ENCODE data around the gene COL8A1.
A peak's percentile ranks its signal among the peaks of the same experiment; 100 is the strongest.

COL8A1 gene

GRCh38 chr3:99645277-99646106 lies 7.1 kb downstream of the COL8A1 start:
- DNase-seq, result peak; percentile 51 to 66
- TF ChIP-seq GATA1 (IDR thresholded peaks at IDR 0.05; ENCODE audit: low read depth, low read length) (no peak), POLR2A (IDR thresholded peaks at IDR 0.05; ENCODE audit: low read length) (no peak)

DNA sequence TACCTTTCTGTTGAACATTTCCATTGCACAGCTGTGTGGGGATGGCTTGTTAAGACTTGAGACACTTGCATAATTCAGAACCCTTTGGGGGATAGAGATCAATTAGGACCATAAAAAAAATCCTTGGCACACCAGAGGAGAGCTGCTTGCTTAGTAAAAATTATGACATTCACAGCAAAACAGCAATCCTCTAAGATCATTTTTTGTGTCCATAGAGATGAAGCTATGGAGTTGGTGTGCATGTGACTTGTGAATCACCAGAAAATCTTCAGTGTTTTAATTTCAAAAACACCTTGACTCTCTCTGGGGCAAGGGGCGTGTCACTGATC lies 7.7 kb downstream of the COL8A1 start:
- TF ChIP-seq GATA1 (IDR thresholded peaks at IDR 0.05; ENCODE audit: low read depth, low read length) (no peak), POLR2A (IDR thresholded peaks at IDR 0.05; ENCODE audit: low read length) (no peak)
- DNase-seq, result no peak

DNA sequence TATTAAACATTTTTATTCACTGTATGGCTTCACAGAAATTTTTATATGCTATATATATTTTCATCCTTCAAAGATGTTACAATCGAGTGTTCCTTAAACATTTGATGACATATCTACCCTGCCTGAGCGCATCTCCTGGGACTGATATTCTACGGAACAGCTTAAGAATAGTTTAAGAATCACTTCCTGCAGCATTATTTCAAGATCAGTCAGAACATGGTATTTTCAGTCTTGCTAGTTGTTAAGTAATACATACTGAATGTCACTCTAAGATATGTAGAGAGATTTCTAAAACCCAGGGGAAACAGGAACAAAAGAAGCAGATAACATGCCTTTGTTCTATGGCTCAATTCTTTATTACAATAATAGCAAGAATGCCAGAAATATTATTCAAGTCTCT lies 8.7 kb downstream of the COL8A1 start:
- no peak for DNase-seq
- TF ChIP-seq POLR2A (IDR thresholded peaks at IDR 0.05; ENCODE audit: low read length), result no peak
- no peak for TF ChIP-seq GATA1 (IDR thresholded peaks at IDR 0.05; ENCODE audit: low read depth, low read length)

DNA sequence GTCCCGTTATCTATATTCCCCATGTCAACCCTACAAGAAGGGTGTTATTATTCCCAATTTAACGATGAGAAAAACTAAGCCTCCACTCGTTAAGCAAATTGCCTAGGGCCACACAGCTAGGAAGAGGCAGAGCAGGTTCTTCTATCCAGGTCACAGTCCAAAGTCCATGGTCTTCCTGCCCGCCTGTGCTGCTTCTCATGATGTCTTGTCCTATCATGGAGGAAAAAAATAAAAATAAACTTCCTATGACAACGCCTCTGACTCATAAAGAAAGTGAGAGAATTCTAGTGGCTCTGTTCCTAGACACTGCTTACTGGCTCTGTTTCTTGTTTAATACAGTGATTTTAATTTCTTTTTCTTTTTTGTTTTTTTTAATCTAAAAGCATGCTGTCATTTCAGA lies 9.7 kb downstream of the COL8A1 start:
- DNase-seq, result peak in 1 of 2 experiments; percentile 42
- TF ChIP-seq GATA1 (IDR thresholded peaks at IDR 0.05; ENCODE audit: low read depth, low read length) (no peak), POLR2A (IDR thresholded peaks at IDR 0.05; ENCODE audit: low read length) (no peak)

DNA sequence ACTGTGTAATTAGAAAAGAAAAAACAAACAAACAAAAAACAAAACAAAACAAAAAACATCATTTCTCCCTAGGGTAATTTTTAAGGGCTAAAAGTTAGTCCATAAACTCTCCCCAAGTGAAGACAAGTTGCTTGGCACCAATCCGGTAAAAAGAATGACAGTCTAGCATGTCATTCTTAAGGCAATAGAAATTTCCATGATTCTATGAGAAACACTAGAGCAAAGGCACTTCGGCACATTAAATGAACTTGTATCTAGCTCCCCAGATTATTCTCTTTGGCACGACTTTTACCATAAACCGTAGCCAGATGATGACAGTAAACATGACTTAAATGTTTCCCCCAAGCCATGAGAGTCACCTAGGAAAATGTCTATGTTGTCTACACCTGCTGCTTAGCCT lies 10.1 kb downstream of the COL8A1 start:
- no peak for TF ChIP-seq POLR2A (IDR thresholded peaks at IDR 0.05; ENCODE audit: low read length)
- no peak for TF ChIP-seq GATA1 (IDR thresholded peaks at IDR 0.05; ENCODE audit: low read depth, low read length)
- no peak for DNase-seq

DNA sequence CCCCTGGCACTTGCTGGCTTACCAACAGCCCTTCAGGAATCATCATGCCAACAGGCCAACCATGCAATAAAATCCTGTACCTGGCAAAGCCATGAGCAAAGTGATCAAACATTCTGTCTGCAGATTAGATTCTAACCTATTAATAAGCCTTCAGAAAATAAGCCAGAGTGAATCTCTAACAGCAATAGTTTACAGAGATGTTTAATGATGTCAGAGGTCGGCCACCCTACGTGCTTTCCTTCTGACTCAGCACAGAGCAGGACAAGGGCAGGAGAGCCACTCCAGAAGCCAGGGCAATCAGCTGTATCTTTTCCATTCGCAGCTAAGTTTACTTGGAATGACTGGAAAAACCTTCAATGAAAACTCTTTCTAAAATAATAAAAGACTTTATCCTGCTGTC lies 13.1 kb downstream of the COL8A1 start:
- TF ChIP-seq GATA1 (IDR thresholded peaks at IDR 0.05; ENCODE audit: low read depth, low read length) (no peak), POLR2A (IDR thresholded peaks at IDR 0.05; ENCODE audit: low read length) (no peak)
- DNase-seq, result no peak

GRCh38 chr3:99656624-99657023 lies 18.2 kb downstream of the COL8A1 start:
- DNase-seq, result no peak

DNA sequence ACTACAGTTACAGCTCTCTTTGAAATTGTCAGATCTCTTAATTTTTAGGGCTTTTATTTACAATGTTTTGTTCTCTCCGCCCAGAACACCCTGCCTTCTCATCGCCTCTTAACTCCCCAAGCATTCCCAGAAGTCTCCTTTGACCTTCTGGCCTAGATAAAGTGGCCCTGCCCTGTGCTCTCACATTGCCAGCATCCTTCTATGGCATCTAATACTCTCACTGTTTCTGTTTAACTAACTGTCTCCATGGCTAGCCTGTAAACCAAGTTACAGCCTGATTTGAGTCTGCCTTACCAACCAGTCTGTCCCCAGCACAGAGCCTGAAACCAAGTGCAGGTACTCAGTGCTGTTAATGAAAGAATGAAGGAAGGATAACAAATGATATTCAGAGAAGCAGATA lies 19.9 kb downstream of the COL8A1 start:
- TF ChIP-seq POLR2A (IDR thresholded peaks at IDR 0.05; ENCODE audit: low read length), result no peak
- TF ChIP-seq GATA1 (IDR thresholded peaks at IDR 0.05; ENCODE audit: low read depth, low read length), result no peak
- no peak for DNase-seq

More at GRCh38 chr3:99656624-99657023, 18.2 kb downstream of the COL8A1 start:
- TF ChIP-seq POLR2A (IDR thresholded peaks at IDR 0.05; ENCODE audit: low read length) (no peak), GATA1 (IDR thresholded peaks at IDR 0.05; ENCODE audit: low read depth, low read length) (no peak)

GRCh38 chr3:99659032-99659431 lies 20.6 kb downstream of the COL8A1 start:
- peak; percentile 17 to 52 for DNase-seq
- TF ChIP-seq GATA1 (IDR thresholded peaks at IDR 0.05; ENCODE audit: low read depth, low read length) (no peak), POLR2A (IDR thresholded peaks at IDR 0.05; ENCODE audit: low read length) (no peak)

DNA sequence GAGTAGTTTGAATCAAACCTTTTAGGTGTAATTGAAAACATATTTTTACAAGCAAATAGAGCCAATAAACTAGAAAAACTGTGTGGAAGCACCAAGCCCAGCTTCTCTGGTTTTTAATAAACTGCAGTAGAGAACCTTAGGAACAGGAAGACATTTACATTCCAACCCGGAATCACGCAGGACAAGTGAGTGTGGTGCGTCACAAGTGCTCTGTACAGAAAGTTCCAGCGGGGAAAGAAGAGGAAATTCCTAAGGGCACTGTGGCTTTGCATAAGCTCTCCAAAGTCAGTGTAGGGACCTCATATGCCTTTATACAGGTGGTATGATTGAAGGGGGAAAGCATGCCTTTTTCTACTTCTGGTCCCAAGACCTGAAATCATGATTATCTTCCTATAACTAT lies 21.6 kb downstream of the COL8A1 start:
- TF ChIP-seq POLR2A (IDR thresholded peaks at IDR 0.05; ENCODE audit: low read length) (no peak), GATA1 (IDR thresholded peaks at IDR 0.05; ENCODE audit: low read depth, low read length) (no peak)
- DNase-seq, result no peak

GRCh38 chr3:99662838-99663570 lies 24.6 kb downstream of the COL8A1 start:
- TF ChIP-seq POLR2A (IDR thresholded peaks at IDR 0.05; ENCODE audit: low read length) (no peak), GATA1 (IDR thresholded peaks at IDR 0.05; ENCODE audit: low read depth, low read length) (no peak)
- no peak for DNase-seq

GRCh38 chr3:99663977-99664376 lies 25.6 kb downstream of the COL8A1 start:
- DNase-seq, result no peak
- no peak for TF ChIP-seq GATA1 (IDR thresholded peaks at IDR 0.05; ENCODE audit: low read depth, low read length)
- no peak for TF ChIP-seq POLR2A (IDR thresholded peaks at IDR 0.05; ENCODE audit: low read length)

- DNase-seq, result no peak
- TF ChIP-seq GATA1 (IDR thresholded peaks at IDR 0.05; ENCODE audit: low read depth, low read length), result no peak
- no peak for TF ChIP-seq POLR2A (IDR thresholded peaks at IDR 0.05; ENCODE audit: low read length)
Observed at GRCh38 chr3:99665017-99665416, 26.6 kb downstream of the COL8A1 start.

DNA sequence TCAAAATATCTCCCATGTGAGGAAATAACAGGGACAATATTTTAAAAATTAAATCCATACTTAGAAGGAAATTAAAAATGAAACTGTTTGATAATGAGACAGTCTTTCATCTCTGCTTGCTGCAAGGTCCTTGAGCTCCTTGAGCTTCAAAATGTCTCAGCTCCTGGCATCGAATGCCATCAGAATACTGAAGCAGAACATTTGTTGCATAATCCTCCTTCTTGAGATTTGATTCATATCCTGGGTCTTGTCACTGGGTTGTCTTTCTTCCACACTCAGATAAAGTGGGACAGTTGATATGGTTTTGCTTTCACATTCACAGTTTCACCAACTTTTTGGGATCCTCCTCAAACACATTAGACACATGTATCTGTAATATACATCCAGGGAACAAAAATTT lies 27.8 kb downstream of the COL8A1 start:
- DNase-seq, result no peak
- no peak for TF ChIP-seq POLR2A (IDR thresholded peaks at IDR 0.05; ENCODE audit: low read length)
- no peak for TF ChIP-seq GATA1 (IDR thresholded peaks at IDR 0.05; ENCODE audit: low read depth, low read length)

DNA sequence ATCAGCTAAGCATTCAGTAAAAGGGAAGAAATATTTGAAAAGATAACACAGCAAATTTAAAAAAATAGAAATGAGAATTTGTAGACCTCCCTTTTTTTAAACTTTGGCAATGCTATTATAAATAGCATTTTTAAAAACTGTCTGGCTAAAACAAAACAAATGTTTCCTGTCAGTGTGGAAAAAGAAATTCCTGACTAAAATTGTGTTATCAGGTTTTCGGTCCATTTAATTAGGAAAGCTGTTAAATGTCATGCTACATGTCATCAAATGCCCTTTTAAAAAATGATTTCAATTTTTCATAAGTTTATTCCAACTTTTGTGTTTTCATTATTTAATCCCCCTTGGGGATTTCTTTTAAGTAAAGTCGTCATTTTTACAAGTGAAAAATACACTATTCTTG lies 29.6 kb downstream of the COL8A1 start:
- no peak for TF ChIP-seq POLR2A (IDR thresholded peaks at IDR 0.05; ENCODE audit: low read length)
- TF ChIP-seq GATA1 (IDR thresholded peaks at IDR 0.05; ENCODE audit: low read depth, low read length), result no peak
- DNase-seq, result no peak
